K562 (cell line): ENCODE measurements around the gene DIRAS2. TPM values are rescaled to one million over a fixed set of nuclear protein-coding genes. Genes with fewer than 3 reads are reported as not detected.

Experiments used
- ATAC-seq: fragments of 200-7000 bp; cut with Tn5 transposase; 3 replicates; pipeline ENCODE4 v1.9.1; 2020; ENCODE audit warnings: moderate library complexity
- BruUV-seq: library from RNA; stranded (reverse); fragments of 400-500 nt; replicated peaks from 2 replicates; lab custom pipeline; 2021; lab: Mats Ljungman, UMichigan
- CTCF ChIA-PET: fragments of 300-600 bp; formaldehyde crosslinking; extraction: SDS; loops from one replicate; lab custom pipeline; 2021; ENCODE audit warnings: low intra/inter-chr PET ratio; lab: Yijun Ruan, JAX
- POLR2A ChIA-PET: fragments of 300-600, 350-650 bp; sonication (Branson Sonifier 250); formaldehyde crosslinking; extraction: SDS; loops from one replicate; lab custom pipeline; 2021; ENCODE audit warnings: antibody characterized with exemption, inconsistent platforms; lab: Yijun Ruan, JAX
- DNase-seq, 4 experiments: peaks; one replicate each; pipeline versions ENCODE4 v3.0.0 to v3.0.0-alpha.2; 2011 to 2018; ENCODE audit warnings: low spot score in 3 of 4, mixed read lengths in 3 of 4; ENCODE audit errors: extremely low read depth in 1 of 4
- FAIRE-seq: peaks from 2 replicates; lab custom pipeline; 2011; peaks lifted over from hg19 to GRCh38; lab: Jason Lieb, UNC
- H2AFZ ChIP-seq: 2 replicates; pipeline ENCODE4 v1.6.0; 2011; ENCODE audit warnings: low read depth, low read length, control low read depth, inconsistent platforms
- H3K27ac ChIP-seq: fragments of 200-600 bp; 3 replicates; pipeline ENCODE4 v1.8.0; 2011; ENCODE audit warnings: low read depth, mild to moderate bottlenecking, control low read depth, inconsistent platforms, low read length, moderate library complexity, mixed read lengths; ENCODE audit errors: extremely low read depth
- H3K27me3 ChIP-seq, 2 experiments: fragments of 300-600 bp in 1 of 2; 2 replicates in 1 of 2; 3 replicates in 1 of 2; pipeline versions ENCODE4 v1.6.0 to v1.8.0; 2011; ENCODE audit warnings: inconsistent platforms in 2 of 2, low read length in 2 of 2, mild to moderate bottlenecking in 1 of 2, mixed read lengths in 1 of 2, moderate library complexity in 1 of 2; ENCODE audit not compliant: control insufficient read depth in 2 of 2, insufficient read depth in 2 of 2
- H3K36me3 ChIP-seq: fragments of 300-600 bp; 3 replicates; pipeline ENCODE4 v1.8.0; 2011; ENCODE audit warnings: mild to moderate bottlenecking, low read length, inconsistent platforms; ENCODE audit not compliant: control insufficient read depth, insufficient read depth
- H3K4me1 ChIP-seq, 2 experiments: fragments of 200-600 bp in 1 of 2; replicated peaks in 1 of 2; 2 replicates in 1 of 2; 3 replicates in 1 of 2; pipeline versions ENCODE4 v1.5.1 to v1.8.0; 2011; ENCODE audit warnings: inconsistent platforms in 2 of 2, low read length in 2 of 2, mild to moderate bottlenecking in 1 of 2, mixed read lengths in 1 of 2, moderate library complexity in 1 of 2; ENCODE audit not compliant: control insufficient read depth in 2 of 2, insufficient read depth in 2 of 2
- H3K4me2 ChIP-seq: 2 replicates; pipeline ENCODE4 v1.6.1; 2011; ENCODE audit warnings: low read length, control low read depth, inconsistent platforms, mixed read lengths; ENCODE audit not compliant: insufficient read depth
- H3K4me3 ChIP-seq: fragments of 200-600 bp; sonication (generic), shearing (Covaris generic); 2 replicates; pipeline ENCODE4 v1.5.1; 2016; ENCODE audit warnings: control low read depth, inconsistent platforms
- H3K79me2 ChIP-seq: fragments of 200-600 bp; 3 replicates; pipeline ENCODE4 v1.8.0; 2011; ENCODE audit warnings: low read length, inconsistent platforms; ENCODE audit not compliant: control insufficient read depth, insufficient read depth
- H3K9ac ChIP-seq, 2 experiments: 2 replicates each; pipeline versions ENCODE4 v1.6.0 to v1.6.1; 2011; ENCODE audit warnings: low read depth in 2 of 2, low read length in 2 of 2, control low read depth in 1 of 2, inconsistent platforms in 1 of 2, mild to moderate bottlenecking in 1 of 2, mixed read lengths in 1 of 2; ENCODE audit not compliant: insufficient read depth in 1 of 2
- H3K9me1 ChIP-seq: one replicate; pipeline ENCODE4 v1.6.0; 2011; ENCODE audit warnings: inconsistent platforms, mild to moderate bottlenecking, low read length, moderate library complexity; ENCODE audit not compliant: control insufficient read depth, insufficient read depth
- H3K9me3 ChIP-seq: replicated peaks from 2 replicates; pipeline ENCODE4 v1.5.1; 2011; ENCODE audit warnings: low read depth, low read length, inconsistent platforms; ENCODE audit not compliant: control insufficient read depth, insufficient read depth
- H4K20me1 ChIP-seq: replicated peaks from 2 replicates; pipeline ENCODE4 v1.6.1; 2011; ENCODE audit warnings: low read length, inconsistent platforms, mixed read lengths; ENCODE audit not compliant: control insufficient read depth, insufficient read depth
- BMI1 ChIP-seq: fragments of 150-350 bp; IDR thresholded peaks from 2 replicates; pipeline ENCODE4 v1.6.1; 2014; ENCODE audit warnings: low read length
- ELK3 ChIP-seq: fragments of 450-650 bp; formaldehyde crosslinking; IDR thresholded peaks from 2 replicates; pipeline ENCODE4 v1.4.0; 2020; ENCODE audit warnings: mild to moderate bottlenecking
- MXD1 ChIP-seq: fragments of 250-450 bp; sonication (Bioruptor Pico); IDR thresholded peaks from 2 replicates; pipeline ENCODE4 v1.8.0; 2021; ENCODE audit warnings: borderline replicate concordance, mild to moderate bottlenecking, moderate library complexity; ENCODE audit not compliant: poor library complexity, severe bottlenecking
- SPI1 ChIP-seq: IDR thresholded peaks from 2 replicates; pipeline ENCODE4 v1.6.1; 2011; ENCODE audit warnings: low read depth, low read length, control low read depth, borderline replicate concordance
- SUPT5H ChIP-seq: fragments of 450-650 bp; IDR thresholded peaks from 2 replicates; pipeline ENCODE4 v1.6.1; 2016
- TEAD4 ChIP-seq, 2 experiments: sonication (generic) in 1 of 2; formaldehyde crosslinking in 1 of 2; IDR thresholded peaks; 2 replicates each; pipeline versions ENCODE4 v1.6.1 to v1.8.0; 2012 to 2022; ENCODE audit warnings: borderline replicate concordance in 1 of 2, inconsistent platforms in 1 of 2, low read length in 1 of 2, mild to moderate bottlenecking in 1 of 2, missing genetic modification reagents in 1 of 2
- THRA ChIP-seq: fragments of 450-650 bp; IDR thresholded peaks from 2 replicates; pipeline ENCODE4 v1.6.1; 2017; ENCODE audit warnings: mild to moderate bottlenecking, moderate library complexity
- ZBTB7A ChIP-seq: IDR thresholded peaks from 2 replicates; pipeline ENCODE4 v1.6.1; 2011; ENCODE audit warnings: low read depth, mild to moderate bottlenecking, low read length, moderate library complexity, borderline replicate concordance; ENCODE audit not compliant: control insufficient read depth
- ZBTB9 ChIP-seq: fragments of 450-650 bp; formaldehyde crosslinking; IDR thresholded peaks from 2 replicates; pipeline ENCODE4 v1.4.0; 2020; ENCODE audit warnings: mild to moderate bottlenecking, moderate library complexity
- ZNF239 ChIP-seq: fragments of 250-450 bp; sonication (Bioruptor Pico); IDR thresholded peaks from 2 replicates; pipeline ENCODE4 v1.4.0; 2020; ENCODE audit warnings: mild to moderate bottlenecking
- ZNF324 ChIP-seq: fragments of 250-450 bp; sonication (Bioruptor Pico); IDR thresholded peaks from 2 replicates; pipeline ENCODE4 v1.4.0; 2020; ENCODE audit warnings: mild to moderate bottlenecking
- ZNF444 ChIP-seq: fragments of 250-450 bp; sonication (Bioruptor Pico); IDR thresholded peaks from 2 replicates; pipeline ENCODE4 v1.4.0; 2020; ENCODE audit warnings: mild to moderate bottlenecking, moderate library complexity
- ZNF449 ChIP-seq: fragments of 250-450 bp; sonication (Bioruptor Pico); IDR thresholded peaks from 2 replicates; pipeline ENCODE4 v1.8.0; 2022; ENCODE audit warnings: moderate library complexity, mild to moderate bottlenecking, inconsistent platforms
- ZNF764 ChIP-seq: fragments of 250-450 bp; sonication (Bioruptor Pico); IDR thresholded peaks from 2 replicates; pipeline ENCODE4 v1.4.0; 2020; ENCODE audit warnings: low read depth, mild to moderate bottlenecking, moderate library complexity
- WGBS: fragments of 100-300 bp; shearing (Covaris generic); methylation state at CpG from one replicate; pipeline ENCODE4 v1.1.6; 2016; ENCODE audit warnings: low coverage, mixed read lengths; ENCODE audit not compliant: insufficient coverage; ENCODE audit errors: missing lambda C conversion rate; 5-methylcytosine and 5-hydroxymethylcytosine counted together
- in situ Hi-C: fragments of 300-500 bp; cut with MboI; formaldehyde crosslinking; loops from 4 replicates; pipeline ENCODE4 v1.15.0; 2018; ENCODE audit warnings: inconsistent platforms, mixed read lengths
- intact Hi-C: fragments of 100-400 bp; cut with micrococcal nuclease; formaldehyde crosslinking; loops from 2 replicates; pipeline ENCODE4 v1.14.2; 2022
- polyA plus RNA-seq, 8 experiments: library from polyadenylated mRNA; depleted of rRNA in 4 of 8; stranded (reverse) in 5 of 8; unstranded in 3 of 8; fragments of >200 nt; fragmentation: Nextera tagmentation in 2 of 8; fragmentation: Illumina TruSeq in 1 of 8; extraction: Ambion mirVana in 2 of 8; extraction: Trizol in 1 of 8; gene quantifications; 2 replicates each; pipeline versions ENCODE4 v1.2.1 to v1.2.3, GENCODE V29; 2011 to 2014; ENCODE audit warnings: inconsistent platforms in 1 of 8, missing spikeins in 1 of 8
- total RNA-seq, 7 experiments: library from RNA; depleted of rRNA in 6 of 7; stranded (reverse); fragments of >200 nt in 6 of 7; fragmentation: Illumina TruSeq in 2 of 7; extraction: Trizol in 2 of 7; gene quantifications; 2 replicates each; pipeline versions ENCODE4 v1.2.1 to v1.2.3, GENCODE V29; 2011 to 2021; ENCODE audit warnings: low replicate concordance in 1 of 7

The DIRAS2 gene
- total and polyA plus RNA-seq, 9 of the 15 experiments (the other 6 are each of a cell fraction or from before 2014, with no cell fraction given) = not detected

GRCh38 chr9:90647843-90648242 lies 5.2 kb upstream of the DIRAS2 start:
- ChIA-PET CTCF (no interaction called here), POLR2A (interaction anchor here (0.6 kb wide), 1 partner anchor 461 kb away, joined by 3 read pairs; no protein-coding TSS in a partner anchor)
- Histone ChIP-seq H4K20me1 (no peaks in the 10 kb centered on the region), H3K9ac (no peak overlapping the region), H3K27ac (no peak overlapping the region), H3K4me1 (no peaks in the 10 kb centered on the region; a peak in 1 of 5 replicates), H3K27me3 (peaks cover 0 to 1% of the 10 kb centered on the region in 2 experiments; a peak in 2 of 5 replicates), H3K36me3 (no peaks in the 10 kb centered on the region), H3K9me1 (no peaks in the 10 kb centered on the region), H3K4me3 (no peak overlapping the region), H2AFZ (no peak overlapping the region), H3K79me2 (no peaks in the 10 kb centered on the region), H3K9me3 (no peaks in the 10 kb centered on the region), H3K4me2 (no peak overlapping the region)
- TF ChIP-seq TEAD4 (IDR thresholded peaks at IDR 0.05; ENCODE audit: low read length) (no peak), TEAD4 (CRISPR knock-in tag; IDR thresholded peaks at IDR 0.05; ENCODE audit: borderline replicate concordance) (no peak), ZBTB7A (no peak), SUPT5H (no peak), ZNF324 (CRISPR knock-in tag) (no peak), SPI1 (no peak), ZNF764 (CRISPR knock-in tag) (no peak), ZNF449 (CRISPR knock-in tag) (no peak), THRA (no peak), ZNF444 (CRISPR knock-in tag) (no peak), ZNF239 (CRISPR knock-in tag) (no peak), BMI1 (no peak), ZBTB9 (CRISPR knock-in tag) (no peak), ELK3 (CRISPR knock-in tag) (no peak), MXD1 (CRISPR knock-in tag) (no peak)
- 0% methylated on average over 2 of the region's 2 CpGs for WGBS
- ATAC-seq (no peak), DNase-seq (no peak), FAIRE-seq (no peak)
- no TSS peak for BruUV-seq
- intact Hi-C loops (no loop called here), in situ Hi-C loops (no loop called here)
